ENCODE data around the gene MUC6. TPM values are rescaled to one million over a fixed set of nuclear protein-coding genes. Genes with fewer than 3 reads are reported as not detected.

MUC6 gene
- total RNA-seq, 6 experiments from 2014 or later, result not detected

GRCh38 chr11:1052133-1053011 is 15.9 kb upstream of the MUC6 start:
- TF ChIP-seq CTCF (IDR thresholded peaks at IDR 0.05), result no peak
- H3K4me1 Mint-ChIP-seq (ENCODE audit: low read depth), result no peaks in the 10 kb centered on the region; the same call in 1 of the 2 replicates
- H3K4me3 Mint-ChIP-seq, result no peak overlapping the region
- H3K9me3 Mint-ChIP-seq, result no peaks in the 10 kb centered on the region
- peaks cover 9% of the 10 kb centered on the region for H3K27me3 Mint-ChIP-seq (ENCODE audit: insufficient read depth)
- H3K36me3 Mint-ChIP-seq (ENCODE audit: low read depth), result no peaks in the 10 kb centered on the region
- DNase-seq, result no peak
- H3K27ac Mint-ChIP-seq, result no peak overlapping the region

GRCh38 chr11:1051356-1052132 is 15.0 kb upstream of the MUC6 start:
- H3K4me3 Mint-ChIP-seq, result no peak overlapping the region
- DNase-seq, result no peak
- no peaks in the 10 kb centered on the region; the same call in 1 of the 2 replicates for H3K4me1 Mint-ChIP-seq (ENCODE audit: low read depth)
- no peaks in the 10 kb centered on the region for H3K9me3 Mint-ChIP-seq
- H3K27ac Mint-ChIP-seq, result no peak overlapping the region
- H3K36me3 Mint-ChIP-seq (ENCODE audit: low read depth), result no peaks in the 10 kb centered on the region
- H3K27me3 Mint-ChIP-seq (ENCODE audit: insufficient read depth), result peaks cover 12% of the 10 kb centered on the region
- peak; percentile 48 for TF ChIP-seq CTCF (IDR thresholded peaks at IDR 0.05)

- H3K27ac Mint-ChIP-seq, result no peak overlapping the region
These were observed 14.2 kb upstream of the MUC6 start for GRCh38 chr11:1050581-1051355.

GRCh38 chr11:1049911-1050580 is 13.5 kb upstream of the MUC6 start:
- Mint-ChIP-seq H3K9me3 (no peaks in the 10 kb centered on the region; the same call in 1 of the 2 replicates), H3K36me3 (ENCODE audit: low read depth) (no peaks in the 10 kb centered on the region), H3K27ac (no peak overlapping the region), H3K4me1 (ENCODE audit: low read depth) (no peaks in the 10 kb centered on the region), H3K4me3 (no peak overlapping the region), H3K27me3 (ENCODE audit: insufficient read depth) (peaks cover 15% of the 10 kb centered on the region)
- no peak for DNase-seq
- no peak for TF ChIP-seq CTCF (IDR thresholded peaks at IDR 0.05)

More at GRCh38 chr11:1050581-1051355, 14.2 kb upstream of the MUC6 start:
- no peaks in the 10 kb centered on the region for H3K4me1 Mint-ChIP-seq (ENCODE audit: low read depth)
- no peaks in the 10 kb centered on the region for H3K36me3 Mint-ChIP-seq (ENCODE audit: low read depth)
- H3K4me3 Mint-ChIP-seq, result no peak overlapping the region
- peaks cover 15% of the 10 kb centered on the region for H3K27me3 Mint-ChIP-seq (ENCODE audit: insufficient read depth)
- DNase-seq, result peak; percentile 43
- peak; percentile 91 for TF ChIP-seq CTCF (IDR thresholded peaks at IDR 0.05)
- no peaks in the 10 kb centered on the region for H3K9me3 Mint-ChIP-seq

- no peaks in the 10 kb centered on the region for H3K36me3 Mint-ChIP-seq (ENCODE audit: low read depth)
- no peak for DNase-seq
- no peak for TF ChIP-seq CTCF (IDR thresholded peaks at IDR 0.05)
These were observed 12.9 kb upstream of the MUC6 start for GRCh38 chr11:1049431-1049891.

More at GRCh38 chr11:1049431-1049891, 12.9 kb upstream of the MUC6 start:
- Mint-ChIP-seq H3K27ac (no peak overlapping the region), H3K27me3 (ENCODE audit: insufficient read depth) (peaks cover 17% of the 10 kb centered on the region), H3K9me3 (no peaks in the 10 kb centered on the region; the same call in 1 of the 2 replicates), H3K4me3 (no peak overlapping the region), H3K4me1 (ENCODE audit: low read depth) (no peaks in the 10 kb centered on the region)
